HG02870 (cell line): ENCODE results near the gene CDKL2.
"Not testable (repeated sequence)": the region's sequence is repeated elsewhere in the genome, so short reads cannot be mapped to it uniquely, and the experiment has no call there.

Experiments used
- ATAC-seq: cut with Tn5 transposase; IDR thresholded peaks from one replicate; pipeline ENCODE4 v1.9.1; 2021; ENCODE audit warnings: mild to moderate bottlenecking, moderate library complexity; ENCODE audit not compliant: unreplicated experiment

The CDKL2 gene

GRCh38 chr4:75555294-75556164 is 74.8 kb downstream of the CDKL2 start, which contains the start of gene ODAPH:
ODAPH (plus strand) TSS chr4:75556066; CDS start chr4:75556083, 17 bp downstream.
- ATAC-seq = peak; percentile 99

- ATAC-seq = no peak
Measured at GRCh38 chr4:75552452-75552851, 77.9 kb downstream of the CDKL2 start.

GRCh38 chr4:75549019-75549418 is 81.3 kb downstream of the CDKL2 start:
- no peak for ATAC-seq

GRCh38 chr4:75547647-75548387 is 82.5 kb downstream of the CDKL2 start:
- no peak for ATAC-seq

GRCh38 chr4:75545526-75545925 is 84.8 kb downstream of the CDKL2 start:
- ATAC-seq = no peak

- no peak for ATAC-seq
Measured at GRCh38 chr4:75544870-75545269, 85.5 kb downstream of the CDKL2 start.

- not testable (repeated sequence) for ATAC-seq
Measured at GRCh38 chr4:75544220-75544619, 86.1 kb downstream of the CDKL2 start.

- no peak for ATAC-seq
Measured at GRCh38 chr4:75542824-75543223, 87.5 kb downstream of the CDKL2 start.

GRCh38 chr4:75537308-75537707 is 93.0 kb downstream of the CDKL2 start:
- not testable (repeated sequence) for ATAC-seq

- not testable (repeated sequence) for ATAC-seq
Measured at GRCh38 chr4:75533926-75534325, 96.4 kb downstream of the CDKL2 start.

GRCh38 chr4:75533339-75533887 is 96.9 kb downstream of the CDKL2 start:
- ATAC-seq = not testable (repeated sequence)

- ATAC-seq = not testable (repeated sequence)
Measured at GRCh38 chr4:75531536-75532143, 98.7 kb downstream of the CDKL2 start.

GRCh38 chr4:75530556-75531322 is 99.6 kb downstream of the CDKL2 start:
- no peak for ATAC-seq
